ENCODE measurements around the gene SMCO2. TPM values are rescaled to one million over a fixed set of nuclear protein-coding genes. Genes with fewer than 3 reads are reported as not detected.
A peak's percentile ranks its signal among the peaks of the same experiment; 100 is the strongest.

Gene SMCO2
- total RNA-seq, 1 donor from 2014 or later: not detected

DNA sequence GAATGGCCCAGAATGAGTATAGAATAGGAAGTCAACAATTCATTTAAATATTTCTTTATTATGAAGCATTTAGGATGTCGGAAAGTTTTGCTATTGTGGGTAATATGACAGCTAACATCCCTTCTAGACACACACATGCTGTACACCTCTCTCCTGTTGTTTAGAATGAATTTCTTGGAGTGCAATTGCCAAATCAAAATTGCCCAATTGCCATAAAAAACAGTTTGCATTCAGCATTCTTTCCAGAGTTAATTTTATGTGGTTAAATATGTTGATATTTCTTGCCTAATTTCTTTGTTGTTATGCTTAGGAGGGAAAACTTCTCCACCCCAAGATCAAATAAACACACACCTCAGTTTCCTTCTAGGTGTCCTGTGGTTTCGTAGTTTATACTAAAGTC is 16.9 kb upstream of the SMCO2 start:
- Mint-ChIP-seq H3K27me3 (ENCODE audit: low read depth) (no peaks in the 10 kb centered on the region), H3K4me3 (no peak overlapping the region), H3K27ac (no peak overlapping the region), H3K4me1 (peaks cover 17% of the 10 kb centered on the region), H3K9me3 (peaks cover 9% of the 10 kb centered on the region), H3K36me3 (no peaks in the 10 kb centered on the region)
- no peak for DNase-seq (ENCODE audit: low spot score in 2 of 2, unreplicated experiment in 2 of 2)
- TF ChIP-seq CTCF (IDR thresholded peaks at IDR 0.05; ENCODE audit: unreplicated experiment): no peak

DNA sequence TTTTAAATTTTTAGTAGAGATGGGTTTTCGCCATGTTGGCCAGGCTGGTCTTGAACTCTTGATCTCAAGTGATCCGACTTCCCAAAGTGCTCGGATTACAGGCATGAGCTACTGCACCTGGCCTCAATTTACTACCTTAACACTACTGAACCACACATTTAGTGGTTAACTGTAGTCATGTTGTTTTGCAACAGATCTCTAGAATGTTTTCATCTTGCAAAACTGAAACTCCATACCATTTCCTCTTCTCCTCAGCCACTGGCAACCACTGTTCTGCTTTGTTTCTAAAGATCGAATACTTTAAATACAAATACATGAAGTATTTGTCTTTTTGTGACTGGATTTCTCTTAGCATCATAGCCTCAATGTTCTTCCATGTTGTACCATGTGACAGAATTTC is 15.4 kb upstream of the SMCO2 start:
- Mint-ChIP-seq H3K27ac (no peak overlapping the region), H3K9me3 (peaks cover 9% of the 10 kb centered on the region), H3K4me1 (peaks cover 13% of the 10 kb centered on the region), H3K27me3 (ENCODE audit: low read depth) (no peaks in the 10 kb centered on the region), H3K36me3 (no peaks in the 10 kb centered on the region), H3K4me3 (no peak overlapping the region)
- no peak for DNase-seq (ENCODE audit: low spot score in 2 of 2, unreplicated experiment in 2 of 2)
- TF ChIP-seq CTCF (IDR thresholded peaks at IDR 0.05; ENCODE audit: unreplicated experiment): no peak

DNA sequence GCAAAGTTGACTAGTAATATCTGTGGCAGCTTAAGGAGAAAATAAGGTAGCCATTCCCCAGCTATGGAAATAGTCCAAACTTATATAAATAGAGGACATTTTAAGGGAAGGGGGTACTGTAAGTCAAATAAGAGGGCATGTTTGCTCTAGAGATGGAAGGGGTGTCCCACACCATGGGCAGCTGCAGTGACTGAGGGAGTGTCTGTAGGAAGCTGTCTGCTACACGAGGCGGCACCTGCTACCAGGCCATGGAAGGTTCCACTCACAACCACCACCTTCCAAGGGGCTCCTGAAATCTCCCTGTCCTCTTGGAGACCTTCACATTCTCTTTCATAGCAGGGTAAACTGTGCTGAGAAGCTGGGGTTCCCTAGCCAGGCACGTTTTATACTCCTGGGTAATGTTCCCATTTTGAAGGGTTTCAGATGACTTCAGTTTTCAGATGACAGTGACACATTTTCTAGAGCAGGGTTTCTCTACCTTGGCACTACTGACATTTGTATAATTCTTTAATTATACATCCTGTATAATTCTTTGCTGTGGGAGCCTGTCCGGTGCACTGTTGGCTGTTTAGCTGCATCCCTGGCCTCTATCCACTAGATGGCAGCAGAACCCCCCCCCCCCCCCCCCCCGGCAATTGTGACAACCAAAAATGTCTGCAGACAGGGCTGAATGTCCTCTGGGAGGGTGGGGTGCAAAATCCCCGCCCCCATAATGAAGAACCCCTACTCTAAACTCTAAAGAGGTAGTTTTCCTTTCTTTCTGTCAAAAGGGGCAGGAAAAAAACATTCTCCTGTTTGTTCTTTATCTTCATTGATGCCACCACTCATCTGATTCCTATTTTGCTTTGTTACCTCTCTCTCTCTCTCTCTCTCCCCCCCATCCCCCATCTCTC is 11.6 kb upstream of the SMCO2 start:
- Mint-ChIP-seq H3K36me3 (no peaks in the 10 kb centered on the region), H3K4me1 (peaks cover 4% of the 10 kb centered on the region), H3K4me3 (no peak overlapping the region), H3K9me3 (peaks cover 17% of the 10 kb centered on the region), H3K27ac (no peak overlapping the region), H3K27me3 (ENCODE audit: low read depth) (no peaks in the 10 kb centered on the region)
- TF ChIP-seq CTCF (IDR thresholded peaks at IDR 0.05; ENCODE audit: unreplicated experiment): peak; percentile 9
- DNase-seq (ENCODE audit: low spot score in 2 of 2, unreplicated experiment in 2 of 2): no peak

DNA sequence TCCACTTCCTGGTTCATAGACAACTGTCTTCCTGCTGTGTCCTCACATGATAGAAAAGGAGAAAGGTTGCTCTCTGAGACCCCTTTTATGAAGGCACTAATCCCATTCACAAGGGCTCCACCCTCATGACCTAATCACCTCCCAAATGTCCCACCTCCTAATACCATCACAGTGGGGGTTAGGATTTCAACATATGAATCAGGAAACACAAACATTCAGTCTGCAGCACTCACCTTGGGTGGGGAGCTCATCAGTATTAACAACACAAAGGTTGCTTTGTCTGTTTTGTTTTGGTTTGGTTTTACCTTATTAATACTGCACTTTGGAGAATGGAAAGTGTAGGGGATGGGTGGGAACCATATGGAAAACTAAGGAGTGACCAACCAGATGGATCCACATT is 10.5 kb upstream of the SMCO2 start:
- H3K27me3 Mint-ChIP-seq (ENCODE audit: low read depth): no peaks in the 10 kb centered on the region
- peaks cover 18% of the 10 kb centered on the region for H3K9me3 Mint-ChIP-seq
- H3K4me3 Mint-ChIP-seq: no peak overlapping the region
- H3K36me3 Mint-ChIP-seq: no peaks in the 10 kb centered on the region
- peaks cover 4% of the 10 kb centered on the region for H3K4me1 Mint-ChIP-seq
- no peak for DNase-seq (ENCODE audit: low spot score in 2 of 2, unreplicated experiment in 2 of 2)
- H3K27ac Mint-ChIP-seq: no peak overlapping the region
- no peak for TF ChIP-seq CTCF (IDR thresholded peaks at IDR 0.05; ENCODE audit: unreplicated experiment)

DNA sequence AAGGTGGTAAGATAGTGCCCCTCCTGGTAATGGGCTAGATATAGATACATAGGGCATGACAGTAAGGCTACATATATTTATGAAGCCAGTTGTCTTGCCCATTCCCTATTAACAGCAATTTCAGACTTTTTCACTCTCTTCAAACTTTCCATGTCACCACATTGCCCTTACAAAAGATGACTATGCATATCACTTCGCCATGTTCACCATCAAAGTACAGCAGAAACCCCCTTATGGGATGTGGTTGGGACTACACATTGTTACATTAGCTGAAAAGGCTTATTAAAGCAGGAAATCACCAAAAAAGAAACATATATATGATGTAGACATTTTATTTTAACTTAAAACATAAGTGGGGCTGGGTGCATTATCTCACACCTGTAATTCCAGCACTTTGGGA is 9.8 kb upstream of the SMCO2 start:
- no peaks in the 10 kb centered on the region for H3K36me3 Mint-ChIP-seq
- no peak overlapping the region for H3K27ac Mint-ChIP-seq
- no peak for TF ChIP-seq CTCF (IDR thresholded peaks at IDR 0.05; ENCODE audit: unreplicated experiment)
- H3K27me3 Mint-ChIP-seq (ENCODE audit: low read depth): no peaks in the 10 kb centered on the region
- no peak for DNase-seq (ENCODE audit: low spot score in 2 of 2, unreplicated experiment in 2 of 2)
- H3K9me3 Mint-ChIP-seq: peaks cover 11% of the 10 kb centered on the region
- H3K4me3 Mint-ChIP-seq: no peak overlapping the region
- peaks cover 4% of the 10 kb centered on the region for H3K4me1 Mint-ChIP-seq

Measured in mesothelial cell of epicardium (in vitro differentiated cells).